Spleen (tissue), 7 donors: ENCODE data around the gene CXXC1.

ENCODE experiments used
- POLR2AphosphoS5 ChIP-seq, 3 donors: sonication (generic); formaldehyde crosslinking; IDR thresholded peaks; one replicate each; pipeline ENCODE4 v1.5.1; 2017; ENCODE audit warnings: antibody characterized with exemption in 3 of 3
- TF ChIP-seq, protein P1 (sequence below), 11 experiments: fragments of 200-600 bp in 7 of 11; fragments of 450-650 bp in 4 of 11; sonication (generic) in 4 of 11; IDR thresholded peaks in 8 of 11; conservative IDR thresholded peaks in 3 of 11; 1 replicate in 7 of 11; 2 replicates in 4 of 11; pipeline versions ENCODE4 v1.4.0 to v1.8.0; 2016 to 2021; ENCODE audit warnings: antibody characterized with exemption in 11 of 11, inconsistent platforms in 4 of 11, mild to moderate bottlenecking in 1 of 11
- donor health status: DM: no; HTN: no; CAD: no; lungs with moderate emphysema.
- donor health status: DM: no; HTN: no; CAD: no.
- donor health status: DM: no; HTN: no; CAD: no.

DNA sequence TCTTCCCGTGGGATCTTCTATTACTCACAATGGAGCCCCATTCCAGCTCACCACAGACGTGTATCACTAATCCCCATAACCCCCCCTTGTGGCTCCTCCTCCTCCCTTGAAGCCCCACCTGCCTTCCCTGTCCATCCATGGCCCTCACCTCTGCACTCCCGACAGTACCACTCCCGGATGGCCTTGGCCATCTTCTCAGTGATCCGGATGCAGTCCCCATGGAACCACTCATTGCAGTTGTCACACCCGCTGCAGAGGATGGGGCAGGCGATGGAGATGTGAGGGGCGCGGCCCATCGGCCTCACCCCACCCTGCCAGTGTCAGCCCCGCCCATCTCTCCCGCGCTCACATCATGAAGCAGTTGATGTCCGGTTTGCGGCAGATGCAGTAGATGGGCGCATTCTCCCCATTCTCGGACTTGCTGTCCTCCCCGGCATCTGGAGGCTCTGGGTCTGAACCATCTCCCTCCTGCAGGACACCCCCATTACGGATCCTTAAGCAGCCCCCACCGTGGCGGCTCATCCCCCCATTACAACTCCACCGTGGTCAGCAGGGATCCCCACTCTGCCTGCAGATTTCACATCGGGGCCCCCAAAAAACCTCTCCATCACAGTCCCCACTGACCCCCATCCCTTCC, 983 bp downstream of the CXXC1 start:
- peak in 2 of 3 donors; percentile 18 to 29 for TF ChIP-seq POLR2AphosphoS5 (IDR thresholded peaks at IDR 0.05)
- TF ChIP-seq, protein P1, sequence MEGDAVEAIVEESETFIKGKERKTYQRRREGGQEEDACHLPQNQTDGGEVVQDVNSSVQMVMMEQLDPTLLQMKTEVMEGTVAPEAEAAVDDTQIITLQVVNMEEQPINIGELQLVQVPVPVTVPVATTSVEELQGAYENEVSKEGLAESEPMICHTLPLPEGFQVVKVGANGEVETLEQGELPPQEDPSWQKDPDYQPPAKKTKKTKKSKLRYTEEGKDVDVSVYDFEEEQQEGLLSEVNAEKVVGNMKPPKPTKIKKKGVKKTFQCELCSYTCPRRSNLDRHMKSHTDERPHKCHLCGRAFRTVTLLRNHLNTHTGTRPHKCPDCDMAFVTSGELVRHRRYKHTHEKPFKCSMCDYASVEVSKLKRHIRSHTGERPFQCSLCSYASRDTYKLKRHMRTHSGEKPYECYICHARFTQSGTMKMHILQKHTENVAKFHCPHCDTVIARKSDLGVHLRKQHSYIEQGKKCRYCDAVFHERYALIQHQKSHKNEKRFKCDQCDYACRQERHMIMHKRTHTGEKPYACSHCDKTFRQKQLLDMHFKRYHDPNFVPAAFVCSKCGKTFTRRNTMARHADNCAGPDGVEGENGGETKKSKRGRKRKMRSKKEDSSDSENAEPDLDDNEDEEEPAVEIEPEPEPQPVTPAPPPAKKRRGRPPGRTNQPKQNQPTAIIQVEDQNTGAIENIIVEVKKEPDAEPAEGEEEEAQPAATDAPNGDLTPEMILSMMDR (IDR thresholded peaks at IDR 0.05 in 8 of 11, conservative IDR thresholded peaks at IDR 0.05 in 3 of 11), result no peak
